K562 (cell line): ENCODE data around the gene OGFR. TPM values are rescaled to one million over a fixed set of nuclear protein-coding genes. Genes with fewer than 3 reads are reported as not detected.

Experiments
- CBX3 ChIP-seq, 2 experiments: IDR thresholded peaks; 1 replicate in 1 of 2; 2 replicates in 1 of 2; pipeline ENCODE4 v1.6.1; 2012; ENCODE audit warnings: inconsistent platforms in 2 of 2, low read length in 2 of 2, borderline replicate concordance in 1 of 2, control low read depth in 1 of 2
- CC2D1A ChIP-seq: fragments of 450-650 bp; IDR thresholded peaks from 2 replicates; pipeline ENCODE4 v1.6.1; 2017; ENCODE audit warnings: mild to moderate bottlenecking
- DNMT1 ChIP-seq: fragments of 450-650 bp; IDR thresholded peaks from 2 replicates; pipeline ENCODE4 v1.6.1; 2016; ENCODE audit warnings: antibody characterized with exemption, mild to moderate bottlenecking
- FOXJ3 ChIP-seq: sonication (generic); formaldehyde crosslinking; IDR thresholded peaks from 2 replicates; pipeline ENCODE4 v1.4.0; 2020; ENCODE audit warnings: mild to moderate bottlenecking, missing genetic modification reagents
- KAT7 ChIP-seq: sonication (generic); formaldehyde crosslinking; IDR thresholded peaks from 2 replicates; pipeline ENCODE4 v1.8.0; 2022; ENCODE audit warnings: missing genetic modification reagents, mild to moderate bottlenecking, borderline replicate concordance
- NR2F6 ChIP-seq: fragments of 450-650 bp; formaldehyde crosslinking; IDR thresholded peaks from 2 replicates; pipeline ENCODE4 v1.4.0; 2020; ENCODE audit warnings: mild to moderate bottlenecking
- PHB ChIP-seq: fragments of 250-450 bp; sonication (Bioruptor Pico); IDR thresholded peaks from 2 replicates; pipeline ENCODE4 v1.5.0; 2021
- POLR2B ChIP-seq: fragments of 450-650 bp; IDR thresholded peaks from 2 replicates; pipeline ENCODE4 v1.6.1; 2018; ENCODE audit warnings: low read depth; ENCODE audit not compliant: partially characterized antibody
- SUPT5H ChIP-seq: fragments of 450-650 bp; IDR thresholded peaks from 2 replicates; pipeline ENCODE4 v1.6.1; 2016
- TAF15 ChIP-seq: fragments of 200-400 bp; formaldehyde crosslinking; IDR thresholded peaks from 2 replicates; pipeline ENCODE4 v1.6.1; 2017; ENCODE audit warnings: mild to moderate bottlenecking, low read depth, low read length, moderate library complexity
- ZBTB7A ChIP-seq: IDR thresholded peaks from 2 replicates; pipeline ENCODE4 v1.6.1; 2011; ENCODE audit warnings: low read depth, mild to moderate bottlenecking, low read length, moderate library complexity, borderline replicate concordance; ENCODE audit not compliant: control insufficient read depth
- ZC3H11A ChIP-seq: IDR thresholded peaks from 2 replicates; pipeline ENCODE4 v1.6.1; 2012; ENCODE audit warnings: low read depth, low read length, improper control_type of control experiment
- polyA plus RNA-seq, 8 experiments: library from polyadenylated mRNA; depleted of rRNA in 4 of 8; stranded (reverse) in 5 of 8; unstranded in 3 of 8; fragments of >200 nt; fragmentation: Nextera tagmentation in 2 of 8; fragmentation: Illumina TruSeq in 1 of 8; extraction: Ambion mirVana in 2 of 8; extraction: Trizol in 1 of 8; gene quantifications; 2 replicates each; pipeline versions ENCODE4 v1.2.1 to v1.2.3, GENCODE V29; 2011 to 2014; ENCODE audit warnings: inconsistent platforms in 1 of 8, missing spikeins in 1 of 8
- total RNA-seq, 7 experiments: library from RNA; depleted of rRNA in 6 of 7; stranded (reverse); fragments of >200 nt in 6 of 7; fragmentation: Illumina TruSeq in 2 of 7; extraction: Trizol in 2 of 7; gene quantifications; 2 replicates each; pipeline versions ENCODE4 v1.2.1 to v1.2.3, GENCODE V29; 2011 to 2021; ENCODE audit warnings: low replicate concordance in 1 of 7
- TF ChIP-seq, protein P1 (sequence below), 2 experiments: fragments of 450-650 bp in 1 of 2; sonication (generic) in 1 of 2; formaldehyde crosslinking in 1 of 2; IDR thresholded peaks; 2 replicates each; pipeline versions ENCODE4 v1.7.1 to v1.9.0; 2016 to 2022; ENCODE audit warnings: inconsistent platforms in 1 of 2, mild to moderate bottlenecking in 1 of 2, missing genetic modification reagents in 1 of 2
- TF ChIP-seq, protein P2 (sequence below), 3 experiments: fragments of 200-800 bp in 1 of 3; fragments of 250-450 bp in 1 of 3; fragments of 450-650 bp in 1 of 3; sonication (Bioruptor Pico) in 1 of 3; sonication (Bioruptor generic) in 1 of 3; formaldehyde crosslinking in 1 of 3; IDR thresholded peaks; 2 replicates each; pipeline versions ENCODE4 v1.6.1 to v1.8.0; 2016 to 2022; ENCODE audit warnings: mild to moderate bottlenecking in 2 of 3, missing genetic modification characterization in 2 of 3, missing compliant biosample characterization in 1 of 3, moderate library complexity in 1 of 3

Gene OGFR
- total and polyA plus RNA-seq, 9 of the 15 experiments (the other 6 are each of a cell fraction or from before 2014, with no cell fraction given): 0.39 to 56.3 (median 17.5) TPM

DNA sequence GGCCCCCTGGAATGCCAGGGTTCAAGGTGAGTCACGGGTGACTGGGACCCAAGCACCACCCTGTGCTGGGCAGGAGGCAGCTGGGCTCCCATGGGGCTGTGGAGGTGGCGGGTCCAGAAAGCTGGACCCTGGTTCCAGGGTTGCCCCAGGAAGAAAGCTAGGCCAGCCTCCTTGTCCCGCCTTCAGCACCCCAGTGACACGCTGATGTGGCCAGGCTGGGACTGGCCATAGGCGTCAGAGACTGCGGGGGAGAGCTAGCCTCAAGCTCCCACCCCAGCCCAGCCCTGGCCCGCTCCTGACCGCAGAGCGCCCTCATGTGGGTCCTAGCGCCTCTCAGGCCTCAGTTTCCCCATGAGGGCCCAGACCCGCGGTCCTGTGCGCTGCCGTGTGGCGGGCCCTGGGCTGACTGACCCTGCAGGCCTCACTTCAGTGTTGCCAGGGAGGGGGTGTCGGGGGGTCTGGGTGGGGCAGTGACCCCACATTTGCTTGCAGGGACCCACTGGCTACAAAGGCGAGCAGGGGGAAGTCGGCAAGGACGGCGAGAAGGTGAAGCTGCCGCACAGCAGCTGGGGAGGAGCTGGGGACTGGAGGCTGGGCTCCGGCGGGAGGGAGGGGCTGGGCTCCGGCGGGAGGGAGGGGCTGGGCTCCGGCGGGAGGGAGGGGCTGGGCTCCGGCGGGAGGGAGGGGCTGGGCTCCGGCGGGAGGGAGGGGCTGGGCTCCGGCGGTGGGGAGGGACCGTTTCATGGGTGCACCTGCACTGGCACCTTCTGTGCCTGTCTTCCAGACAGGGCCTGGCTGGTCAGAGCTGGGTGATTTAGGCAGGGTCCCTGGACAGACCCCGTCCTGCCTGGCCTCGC is 20.1 kb downstream of the OGFR start (continued):
- TF ChIP-seq, protein P1, sequence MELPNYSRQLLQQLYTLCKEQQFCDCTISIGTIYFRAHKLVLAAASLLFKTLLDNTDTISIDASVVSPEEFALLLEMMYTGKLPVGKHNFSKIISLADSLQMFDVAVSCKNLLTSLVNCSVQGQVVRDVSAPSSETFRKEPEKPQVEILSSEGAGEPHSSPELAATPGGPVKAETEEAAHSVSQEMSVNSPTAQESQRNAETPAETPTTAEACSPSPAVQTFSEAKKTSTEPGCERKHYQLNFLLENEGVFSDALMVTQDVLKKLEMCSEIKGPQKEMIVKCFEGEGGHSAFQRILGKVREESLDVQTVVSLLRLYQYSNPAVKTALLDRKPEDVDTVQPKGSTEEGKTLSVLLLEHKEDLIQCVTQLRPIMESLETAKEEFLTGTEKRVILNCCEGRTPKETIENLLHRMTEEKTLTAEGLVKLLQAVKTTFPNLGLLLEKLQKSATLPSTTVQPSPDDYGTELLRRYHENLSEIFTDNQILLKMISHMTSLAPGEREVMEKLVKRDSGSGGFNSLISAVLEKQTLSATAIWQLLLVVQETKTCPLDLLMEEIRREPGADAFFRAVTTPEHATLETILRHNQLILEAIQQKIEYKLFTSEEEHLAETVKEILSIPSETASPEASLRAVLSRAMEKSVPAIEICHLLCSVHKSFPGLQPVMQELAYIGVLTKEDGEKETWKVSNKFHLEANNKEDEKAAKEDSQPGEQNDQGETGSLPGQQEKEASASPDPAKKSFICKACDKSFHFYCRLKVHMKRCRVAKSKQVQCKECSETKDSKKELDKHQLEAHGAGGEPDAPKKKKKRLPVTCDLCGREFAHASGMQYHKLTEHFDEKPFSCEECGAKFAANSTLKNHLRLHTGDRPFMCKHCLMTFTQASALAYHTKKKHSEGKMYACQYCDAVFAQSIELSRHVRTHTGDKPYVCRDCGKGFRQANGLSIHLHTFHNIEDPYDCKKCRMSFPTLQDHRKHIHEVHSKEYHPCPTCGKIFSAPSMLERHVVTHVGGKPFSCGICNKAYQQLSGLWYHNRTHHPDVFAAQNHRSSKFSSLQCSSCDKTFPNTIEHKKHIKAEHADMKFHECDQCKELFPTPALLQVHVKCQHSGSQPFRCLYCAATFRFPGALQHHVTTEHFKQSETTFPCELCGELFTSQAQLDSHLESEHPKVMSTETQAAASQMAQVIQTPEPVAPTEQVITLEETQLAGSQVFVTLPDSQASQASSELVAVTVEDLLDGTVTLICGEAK (IDR thresholded peaks at IDR 0.05): peak; percentile 33; the same call in 1 of the 2 replicates
- TF ChIP-seq, protein P1 (CRISPR knock-in tag; IDR thresholded peaks at IDR 0.05): no peak
- TF ChIP-seq POLR2B (no peak), CC2D1A (no peak), DNMT1 (no peak), ZC3H11A (no peak), FOXJ3 (no peak), ZBTB7A (0 out of 2 replicates have a peak, but pooled peaks have one; percentile 47), PHB (CRISPR knock-in tag) (no peak), NR2F6 (CRISPR knock-in tag) (no peak), KAT7 (CRISPR knock-in tag) (no peak), SUPT5H (no peak), TAF15 (0 out of 2 replicates have a peak, but pooled peaks have one; percentile 1), CBX3 (IDR thresholded peaks at IDR 0.05; ENCODE audit: borderline replicate concordance in 1 of 2, low read length in 2 of 2) (no peak)
- TF ChIP-seq, protein P2, sequence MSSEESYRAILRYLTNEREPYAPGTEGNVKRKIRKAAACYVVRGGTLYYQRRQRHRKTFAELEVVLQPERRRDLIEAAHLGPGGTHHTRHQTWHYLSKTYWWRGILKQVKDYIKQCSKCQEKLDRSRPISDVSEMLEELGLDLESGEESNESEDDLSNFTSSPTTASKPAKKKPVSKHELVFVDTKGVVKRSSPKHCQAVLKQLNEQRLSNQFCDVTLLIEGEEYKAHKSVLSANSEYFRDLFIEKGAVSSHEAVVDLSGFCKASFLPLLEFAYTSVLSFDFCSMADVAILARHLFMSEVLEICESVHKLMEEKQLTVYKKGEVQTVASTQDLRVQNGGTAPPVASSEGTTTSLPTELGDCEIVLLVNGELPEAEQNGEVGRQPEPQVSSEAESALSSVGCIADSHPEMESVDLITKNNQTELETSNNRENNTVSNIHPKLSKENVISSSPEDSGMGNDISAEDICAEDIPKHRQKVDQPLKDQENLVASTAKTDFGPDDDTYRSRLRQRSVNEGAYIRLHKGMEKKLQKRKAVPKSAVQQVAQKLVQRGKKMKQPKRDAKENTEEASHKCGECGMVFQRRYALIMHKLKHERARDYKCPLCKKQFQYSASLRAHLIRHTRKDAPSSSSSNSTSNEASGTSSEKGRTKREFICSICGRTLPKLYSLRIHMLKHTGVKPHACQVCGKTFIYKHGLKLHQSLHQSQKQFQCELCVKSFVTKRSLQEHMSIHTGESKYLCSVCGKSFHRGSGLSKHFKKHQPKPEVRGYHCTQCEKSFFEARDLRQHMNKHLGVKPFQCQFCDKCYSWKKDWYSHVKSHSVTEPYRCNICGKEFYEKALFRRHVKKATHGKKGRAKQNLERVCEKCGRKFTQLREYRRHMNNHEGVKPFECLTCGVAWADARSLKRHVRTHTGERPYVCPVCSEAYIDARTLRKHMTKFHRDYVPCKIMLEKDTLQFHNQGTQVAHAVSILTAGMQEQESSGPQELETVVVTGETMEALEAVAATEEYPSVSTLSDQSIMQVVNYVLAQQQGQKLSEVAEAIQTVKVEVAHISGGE (CRISPR knock-in tag; IDR thresholded peaks at IDR 0.05): no peak
